ENCODE results near the gene LGALS12.

LGALS12 gene

GRCh38 chr11:63516109-63516508, 10.2 kb downstream of the LGALS12 start:
- Histone ChIP-seq H3K4me2 (ENCODE audit: low read depth, low read length, poor library complexity, severe bottlenecking) (no peak overlapping the region), H3K4me3 (ENCODE audit: insufficient read depth, low read length, poor library complexity, severe bottlenecking) (no peak overlapping the region), H4K20me1 (ENCODE audit: low read depth, low read length) (no peaks in the 10 kb centered on the region), H3K9me3 (ENCODE audit: insufficient read depth, low read length) (no peaks in the 10 kb centered on the region), H3K27me3 (ENCODE audit: low read length) (no peaks in the 10 kb centered on the region), H3K27ac (ENCODE audit: low read depth, low read length) (no peak overlapping the region), H3K9me2 (replicated peaks; ENCODE audit: insufficient read depth, low read length) (no peaks in the 10 kb centered on the region), H3K79me2 (ENCODE audit: insufficient read depth, low read length) (no peaks in the 10 kb centered on the region), H3K9ac (ENCODE audit: low read length) (no peak overlapping the region), H2AFZ (ENCODE audit: low read depth, low read length, severe bottlenecking) (no peak overlapping the region), H3K36me3 (ENCODE audit: low read length) (no peaks in the 10 kb centered on the region), H3F3A (ENCODE audit: insufficient read depth) (no peaks in the 10 kb centered on the region)
- TF ChIP-seq EZH2phosphoT487 (conservative IDR thresholded peaks at IDR 0.05; ENCODE audit: low read length) (no peak), CTCF (IDR thresholded peaks at IDR 0.05; ENCODE audit: insufficient read depth, low read length, poor library complexity, severe bottlenecking) (no peak)

GRCh38 chr11:63517156-63517555, 11.3 kb downstream of the LGALS12 start:
- H3K9me3 ChIP-seq (ENCODE audit: insufficient read depth, low read length), result no peaks in the 10 kb centered on the region
- H3K27me3 ChIP-seq (ENCODE audit: low read length), result no peaks in the 10 kb centered on the region
- H4K20me1 ChIP-seq (ENCODE audit: low read depth, low read length), result no peaks in the 10 kb centered on the region
- H3K27ac ChIP-seq (ENCODE audit: low read depth, low read length), result no peak overlapping the region
- no peaks in the 10 kb centered on the region for H3K79me2 ChIP-seq (ENCODE audit: insufficient read depth, low read length)
- H3K9ac ChIP-seq (ENCODE audit: low read length), result no peak overlapping the region
- H3K36me3 ChIP-seq (ENCODE audit: low read length), result no peaks in the 10 kb centered on the region
- H3K4me3 ChIP-seq (ENCODE audit: insufficient read depth, low read length, poor library complexity, severe bottlenecking), result no peak overlapping the region
- no peak overlapping the region for H2AFZ ChIP-seq (ENCODE audit: low read depth, low read length, severe bottlenecking)
- no peaks in the 10 kb centered on the region for H3F3A ChIP-seq (ENCODE audit: insufficient read depth)
- TF ChIP-seq CTCF (IDR thresholded peaks at IDR 0.05; ENCODE audit: insufficient read depth, low read length, poor library complexity, severe bottlenecking) (no peak), EZH2phosphoT487 (conservative IDR thresholded peaks at IDR 0.05; ENCODE audit: low read length) (no peak)
- H3K9me2 ChIP-seq (replicated peaks; ENCODE audit: insufficient read depth, low read length), result no peaks in the 10 kb centered on the region
- H3K4me2 ChIP-seq (ENCODE audit: low read depth, low read length, poor library complexity, severe bottlenecking), result no peak overlapping the region

- Histone ChIP-seq H3K79me2 (ENCODE audit: insufficient read depth, low read length) (no peaks in the 10 kb centered on the region), H3K36me3 (ENCODE audit: low read length) (no peaks in the 10 kb centered on the region), H3K4me2 (ENCODE audit: low read depth, low read length, poor library complexity, severe bottlenecking) (no peak overlapping the region), H3F3A (ENCODE audit: insufficient read depth) (no peaks in the 10 kb centered on the region), H3K27me3 (ENCODE audit: low read length) (no peaks in the 10 kb centered on the region), H2AFZ (ENCODE audit: low read depth, low read length, severe bottlenecking) (no peak overlapping the region), H3K9me2 (replicated peaks; ENCODE audit: insufficient read depth, low read length) (no peaks in the 10 kb centered on the region), H3K4me3 (ENCODE audit: insufficient read depth, low read length, poor library complexity, severe bottlenecking) (no peak overlapping the region), H3K9ac (ENCODE audit: low read length) (no peak overlapping the region), H3K27ac (ENCODE audit: low read depth, low read length) (no peak overlapping the region), H3K9me3 (ENCODE audit: insufficient read depth, low read length) (no peaks in the 10 kb centered on the region), H4K20me1 (ENCODE audit: low read depth, low read length) (no peaks in the 10 kb centered on the region)
- no peak for TF ChIP-seq CTCF (IDR thresholded peaks at IDR 0.05; ENCODE audit: insufficient read depth, low read length, poor library complexity, severe bottlenecking)
- no peak for TF ChIP-seq EZH2phosphoT487 (conservative IDR thresholded peaks at IDR 0.05; ENCODE audit: low read length)
Observed at GRCh38 chr11:63518548-63518947, 12.7 kb downstream of the LGALS12 start.

Data from SU-DHL-6 (cell line).